CD4-positive, CD25-positive, alpha-beta regulatory T cell (primary cell): ENCODE measurements around the gene CACNA2D3. TPM values are rescaled to one million over a fixed set of nuclear protein-coding genes. Genes with fewer than 3 reads are reported as not detected.
A peak's percentile ranks its signal among the peaks of the same experiment; 100 is the strongest.

Experiments
- ATAC-seq, 2 donors: fragments of 150-1000 bp; cut with Tn5 transposase; one replicate each; pipeline ENCODE4 v1.10.0; 2021; ENCODE audit warnings: low read depth in 2 of 2, moderate number of reproducible peaks in 2 of 2, moderate library complexity in 1 of 2
- DNase-seq, 3 donors: peaks; one replicate each; pipeline versions ENCODE4 v3.0.0 to v3.0.0-alpha.2; 2012 to 2022; ENCODE audit warnings: mixed read lengths in 1 of 3
- H3K27ac ChIP-seq: one replicate; pipeline ENCODE4 v1.7.0; 2013; ENCODE audit warnings: mild to moderate bottlenecking, low read length; ENCODE audit not compliant: insufficient read depth, poor library complexity, severe bottlenecking
- H3K27me3 ChIP-seq: one replicate; pipeline ENCODE4 v1.7.0; 2013; ENCODE audit warnings: low read length; ENCODE audit not compliant: control insufficient read depth, insufficient read depth
- H3K36me3 ChIP-seq: one replicate; pipeline ENCODE4 v1.7.0; 2013; ENCODE audit warnings: mild to moderate bottlenecking, low read length, moderate library complexity; ENCODE audit not compliant: control insufficient read depth, insufficient read depth
- H3K4me1 ChIP-seq: 2 replicates; pipeline ENCODE4 v1.7.0; 2013; ENCODE audit warnings: mild to moderate bottlenecking, low read length; ENCODE audit not compliant: insufficient read depth, control insufficient read depth, poor library complexity, severe bottlenecking
- H3K4me3 ChIP-seq: one replicate; pipeline ENCODE4 v1.7.0; 2013; ENCODE audit warnings: low read depth, mild to moderate bottlenecking, low read length, moderate library complexity
- H3K9me3 ChIP-seq, 2 experiments: 1 replicate in 1 of 2; 2 replicates in 1 of 2; pipeline ENCODE4 v1.7.0; 2013; ENCODE audit warnings: low read length in 2 of 2, mild to moderate bottlenecking in 1 of 2, moderate library complexity in 1 of 2; ENCODE audit not compliant: control insufficient read depth in 2 of 2
- H3K27ac Mint-ChIP-seq, 3 donors: one replicate each; pipeline ENCODE4 v1.8.0; 2020 to 2022; ENCODE audit warnings: mild to moderate bottlenecking in 3 of 3, mixed read lengths in 3 of 3, moderate library complexity in 2 of 3
- H3K27me3 Mint-ChIP-seq: one replicate; pipeline ENCODE4 v1.8.0; 2022; ENCODE audit warnings: mild to moderate bottlenecking, mixed read lengths
- H3K36me3 Mint-ChIP-seq: one replicate; pipeline ENCODE4 v1.8.0; 2020; ENCODE audit warnings: mixed read lengths
- H3K4me1 Mint-ChIP-seq, 4 donors: one replicate each; pipeline ENCODE4 v1.8.0; 2020 to 2022; ENCODE audit warnings: mixed read lengths in 4 of 4, mild to moderate bottlenecking in 1 of 4
- H3K4me3 Mint-ChIP-seq, 4 donors: one replicate each; pipeline ENCODE4 v1.8.0; 2020 to 2022; ENCODE audit warnings: mild to moderate bottlenecking in 4 of 4, mixed read lengths in 4 of 4, moderate library complexity in 3 of 4
- H3K9me3 Mint-ChIP-seq, 7 donors: one replicate each; pipeline ENCODE4 v1.8.0; 2020 to 2022; ENCODE audit warnings: mixed read lengths in 7 of 7, mild to moderate bottlenecking in 3 of 7, moderate library complexity in 2 of 7
- polyA plus RNA-seq, 4 donors: library from polyadenylated mRNA; unstranded; fragments of 300-500 nt; fragmentation: Illumina TruSeq; gene quantifications; one replicate each; pipeline ENCODE4 v1.2.3, GENCODE V29; 2021
- total RNA-seq: library from RNA; stranded (reverse); gene quantifications from one replicate; pipeline ENCODE4 v1.2.3, GENCODE V29; 2022

The CACNA2D3 gene
- total and polyA plus RNA-seq, 5 donors from 2014 or later: not detected

DNA sequence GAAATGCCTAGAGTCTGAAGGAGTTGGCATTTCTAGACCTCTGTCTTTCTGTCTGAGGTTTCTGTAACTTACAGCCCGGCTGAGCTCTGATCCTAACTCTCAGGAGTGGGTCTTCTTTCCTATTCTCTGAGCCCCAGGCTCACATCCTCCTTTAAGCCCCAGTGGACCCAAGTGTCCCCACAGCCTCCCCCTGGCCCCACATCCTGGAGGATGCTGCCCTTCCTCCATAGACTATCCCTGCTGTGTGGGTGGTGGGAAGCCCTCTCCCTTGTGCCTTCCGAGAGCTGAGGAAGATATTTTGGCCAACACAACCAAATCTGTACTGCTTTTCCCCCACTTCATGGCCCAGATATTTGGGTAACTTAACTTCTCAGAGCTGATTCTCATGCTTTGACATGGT lies 654.2 kb downstream of the CACNA2D3 start:
- DNase-seq (no peak), ATAC-seq (no peak)
- no peaks in the 10 kb centered on the region for H3K4me1 Mint-ChIP-seq
- H3K4me3 Mint-ChIP-seq: no peak overlapping the region
- H3K27ac ChIP-seq: no peak overlapping the region
- H3K4me3 ChIP-seq: no peak overlapping the region
- H3K4me1 ChIP-seq: no peaks in the 10 kb centered on the region
- H3K27ac Mint-ChIP-seq: peak overlapping the region in 1 of 3 donors; percentile 40
- no peaks in the 10 kb centered on the region for H3K36me3 ChIP-seq
- no peaks in the 10 kb centered on the region for H3K27me3 Mint-ChIP-seq
- no peaks in the 10 kb centered on the region for H3K27me3 ChIP-seq
- H3K9me3 Mint-ChIP-seq: peaks cover 0 to 4% (median 1%) of the 10 kb centered on the region in 7 donors
- H3K36me3 Mint-ChIP-seq: no peaks in the 10 kb centered on the region
- H3K9me3 ChIP-seq: no peaks in the 10 kb centered on the region

- H3K4me3 ChIP-seq: no peak overlapping the region
- no peaks in the 10 kb centered on the region for H3K27me3 ChIP-seq
- H3K36me3 ChIP-seq: no peaks in the 10 kb centered on the region
- peaks cover 0 to 4% (median 1%) of the 10 kb centered on the region in 7 donors for H3K9me3 Mint-ChIP-seq
- DNase-seq (no peak), ATAC-seq (no peak)
- H3K9me3 ChIP-seq: no peaks in the 10 kb centered on the region
- no peaks in the 10 kb centered on the region for H3K27me3 Mint-ChIP-seq
- H3K36me3 Mint-ChIP-seq: no peaks in the 10 kb centered on the region
- no peaks in the 10 kb centered on the region for H3K4me1 ChIP-seq
- no peaks in the 10 kb centered on the region for H3K4me1 Mint-ChIP-seq
- no peak overlapping the region for H3K27ac ChIP-seq
- no peak overlapping the region for H3K4me3 Mint-ChIP-seq
- H3K27ac Mint-ChIP-seq: no peak overlapping the region
Observed at GRCh38 chr3:54777141-54777540, 654.8 kb downstream of the CACNA2D3 start.

GRCh38 chr3:54780336-54780735 lies 658.0 kb downstream of the CACNA2D3 start:
- ATAC-seq: no peak
- peak overlapping the region in 1 of 3 donors; percentile 18 for H3K27ac Mint-ChIP-seq

GRCh38 chr3:54781728-54782127 lies 659.4 kb downstream of the CACNA2D3 start:
- Mint-ChIP-seq H3K9me3 (peaks cover 0 to 4% (median 1%) of the 10 kb centered on the region in 7 donors), H3K4me1 (no peaks in the 10 kb centered on the region), H3K27ac (no peak overlapping the region), H3K36me3 (no peaks in the 10 kb centered on the region), H3K4me3 (no peak overlapping the region), H3K27me3 (peaks cover 5% of the 10 kb centered on the region)
- no peak overlapping the region for H3K27ac ChIP-seq
- H3K4me1 ChIP-seq: no peaks in the 10 kb centered on the region
- no peaks in the 10 kb centered on the region for H3K36me3 ChIP-seq
- H3K27me3 ChIP-seq: no peaks in the 10 kb centered on the region
- H3K9me3 ChIP-seq: no peaks in the 10 kb centered on the region
- DNase-seq (no peak), ATAC-seq (no peak)
- no peak overlapping the region for H3K4me3 ChIP-seq

More at GRCh38 chr3:54780336-54780735, 658.0 kb downstream of the CACNA2D3 start:
- Histone ChIP-seq H3K9me3 (no peaks in the 10 kb centered on the region), H3K27ac (no peak overlapping the region), H3K4me1 (no peaks in the 10 kb centered on the region), H3K27me3 (no peaks in the 10 kb centered on the region), H3K4me3 (no peak overlapping the region), H3K36me3 (no peaks in the 10 kb centered on the region)
- no peak overlapping the region for H3K4me3 Mint-ChIP-seq
- no peaks in the 10 kb centered on the region for H3K36me3 Mint-ChIP-seq
- peaks cover 5% of the 10 kb centered on the region for H3K27me3 Mint-ChIP-seq
- DNase-seq: no peak
- peaks cover 0 to 4% (median 1%) of the 10 kb centered on the region in 7 donors for H3K9me3 Mint-ChIP-seq
- no peaks in the 10 kb centered on the region for H3K4me1 Mint-ChIP-seq

DNA sequence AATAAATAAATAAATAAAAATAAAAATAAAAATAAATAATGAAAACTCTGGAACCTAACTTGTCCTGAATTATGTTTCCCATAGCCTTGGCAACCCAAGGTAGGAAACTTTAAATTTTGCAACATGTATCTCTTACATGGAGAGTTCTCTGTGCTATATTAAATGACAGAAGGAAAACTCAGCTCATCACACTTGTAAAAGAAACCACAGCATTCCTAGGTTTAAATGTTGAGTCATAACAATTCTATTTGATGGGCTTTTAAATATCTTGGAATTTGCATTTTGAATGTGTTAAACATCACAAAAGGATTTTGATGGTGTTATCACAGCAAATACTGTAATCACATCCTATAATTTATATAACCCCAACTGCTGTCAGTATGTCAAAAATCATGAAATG lies 661.3 kb downstream of the CACNA2D3 start:
- H3K9me3 Mint-ChIP-seq: peaks cover 0 to 5% (median 0%) of the 10 kb centered on the region in 7 donors
- H3K4me1 Mint-ChIP-seq: no peaks in the 10 kb centered on the region
- H3K4me3 Mint-ChIP-seq: no peak overlapping the region
- Histone ChIP-seq H3K9me3 (no peaks in the 10 kb centered on the region), H3K4me1 (no peaks in the 10 kb centered on the region), H3K27me3 (no peaks in the 10 kb centered on the region), H3K4me3 (no peak overlapping the region), H3K27ac (no peak overlapping the region), H3K36me3 (no peaks in the 10 kb centered on the region)
- DNase-seq (no peak), ATAC-seq (no peak)
- peaks cover 5% of the 10 kb centered on the region for H3K27me3 Mint-ChIP-seq
- no peak overlapping the region for H3K27ac Mint-ChIP-seq
- no peaks in the 10 kb centered on the region for H3K36me3 Mint-ChIP-seq

GRCh38 chr3:54784021-54784420 lies 661.7 kb downstream of the CACNA2D3 start:
- no peaks in the 10 kb centered on the region for H3K27me3 ChIP-seq
- DNase-seq: no peak
- H3K4me1 ChIP-seq: no peaks in the 10 kb centered on the region
- no peak overlapping the region for H3K27ac ChIP-seq
- Mint-ChIP-seq H3K27ac (no peak overlapping the region), H3K36me3 (no peaks in the 10 kb centered on the region), H3K27me3 (peaks cover 5% of the 10 kb centered on the region), H3K9me3 (peaks cover 0 to 3% (median 0%) of the 10 kb centered on the region in 7 donors), H3K4me1 (no peaks in the 10 kb centered on the region), H3K4me3 (no peak overlapping the region)
- H3K36me3 ChIP-seq: no peaks in the 10 kb centered on the region
- H3K9me3 ChIP-seq: no peaks in the 10 kb centered on the region
- ATAC-seq: no peak
- H3K4me3 ChIP-seq: no peak overlapping the region

DNA sequence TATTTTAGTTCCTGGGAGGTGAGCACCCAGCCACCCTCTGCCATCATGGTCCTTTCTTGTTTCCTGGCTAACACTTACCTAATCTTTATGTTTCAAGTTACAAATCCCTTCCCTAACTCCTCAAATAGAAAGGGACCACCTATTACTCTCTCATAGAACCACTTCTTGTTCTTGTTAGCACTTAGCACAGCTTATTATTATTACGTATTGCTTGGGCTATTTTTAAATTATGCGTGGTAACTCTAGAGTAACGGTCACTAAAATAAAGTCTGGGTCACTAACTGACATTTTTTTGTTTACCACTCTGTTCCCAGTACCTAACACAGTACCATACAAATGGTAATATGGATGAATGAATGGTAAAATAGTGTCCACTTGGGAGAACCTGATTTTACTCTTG lies 663.6 kb downstream of the CACNA2D3 start:
- H3K27me3 ChIP-seq: no peaks in the 10 kb centered on the region
- no peak overlapping the region for H3K27ac ChIP-seq
- H3K9me3 ChIP-seq: no peaks in the 10 kb centered on the region
- no peaks in the 10 kb centered on the region for H3K36me3 ChIP-seq
- Mint-ChIP-seq H3K27me3 (peaks cover 5% of the 10 kb centered on the region), H3K27ac (no peak overlapping the region), H3K4me1 (no peaks in the 10 kb centered on the region), H3K36me3 (no peaks in the 10 kb centered on the region), H3K9me3 (peaks cover 0 to 3% (median 0%) of the 10 kb centered on the region in 7 donors), H3K4me3 (no peak overlapping the region)
- ATAC-seq (no peak), DNase-seq (no peak)
- no peak overlapping the region for H3K4me3 ChIP-seq
- no peaks in the 10 kb centered on the region for H3K4me1 ChIP-seq

GRCh38 chr3:54790051-54790450 lies 667.7 kb downstream of the CACNA2D3 start:
- Mint-ChIP-seq H3K9me3 (peaks cover 0 to 3% (median 1%) of the 10 kb centered on the region in 7 donors), H3K4me1 (no peaks in the 10 kb centered on the region), H3K36me3 (no peaks in the 10 kb centered on the region), H3K4me3 (no peak overlapping the region), H3K27me3 (no peaks in the 10 kb centered on the region), H3K27ac (no peak overlapping the region)
- no peaks in the 10 kb centered on the region for H3K27me3 ChIP-seq
- no peaks in the 10 kb centered on the region for H3K36me3 ChIP-seq
- DNase-seq (no peak), ATAC-seq (no peak)
- H3K27ac ChIP-seq: no peak overlapping the region
- H3K4me3 ChIP-seq: no peak overlapping the region
- H3K4me1 ChIP-seq: no peaks in the 10 kb centered on the region
- H3K9me3 ChIP-seq: no peaks in the 10 kb centered on the region
